ENCODE measurements around the gene SCNM1.

SCNM1 gene

DNA sequence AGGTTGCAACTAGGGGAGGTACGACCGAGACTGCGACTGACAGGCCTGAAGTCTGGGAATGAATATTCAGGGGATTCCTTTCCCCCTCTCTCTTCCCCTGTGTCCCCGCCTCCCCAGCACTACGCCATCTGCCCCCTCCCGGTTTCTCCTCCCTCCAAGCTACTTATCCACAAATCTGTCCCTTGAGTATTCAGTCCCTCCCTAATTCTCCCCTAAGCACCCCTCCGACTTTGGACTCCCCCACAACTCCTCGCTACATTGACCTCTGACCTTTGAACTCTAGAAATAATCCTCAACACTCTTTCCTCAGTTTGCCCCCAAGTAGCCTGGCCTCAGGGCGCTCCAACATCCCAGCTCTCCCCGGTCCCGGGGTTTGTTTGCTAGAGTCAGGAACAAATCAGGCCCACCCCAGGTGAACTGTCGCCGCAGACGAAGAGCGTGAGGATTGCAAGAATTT lies 635 bp upstream of the SCNM1 start:
- Histone ChIP-seq H3K4me3 (ENCODE audit: low read depth, low read length) (peak overlapping the region; percentile 86), H3K9ac (peak overlapping the region; percentile 9), H3K27me3 (ENCODE audit: control insufficient read depth, insufficient read depth, low read length) (no peaks in the 10 kb centered on the region), H2AFZ (peak overlapping the region; percentile 82), H3K36me3 (ENCODE audit: control insufficient read depth, insufficient read depth, low read length) (no peaks in the 10 kb centered on the region), H3K4me2 (ENCODE audit: low read length) (peak overlapping the region; percentile 92), H3K27ac (peak overlapping the region; percentile 91), H3K9me3 (ENCODE audit: control insufficient read depth, low read length) (no peaks in the 10 kb centered on the region), H3K4me1 (no peaks in the 10 kb centered on the region), H3K79me2 (peaks cover 3% of the 10 kb centered on the region)
- no peak for TF ChIP-seq CTCF (IDR thresholded peaks at IDR 0.05)

- H3K4me2 ChIP-seq (ENCODE audit: low read length) = peak overlapping the region; percentile 63
- H3K4me1 ChIP-seq = no peaks in the 10 kb centered on the region
- H3K9ac ChIP-seq = peak overlapping the region; percentile 29
- peak overlapping the region; percentile 90 for H2AFZ ChIP-seq
- no peak for TF ChIP-seq CTCF (IDR thresholded peaks at IDR 0.05)
- peak overlapping the region; percentile 86 for H3K4me3 ChIP-seq (ENCODE audit: low read depth, low read length)
- H3K27ac ChIP-seq = peak overlapping the region; percentile 91
- no peaks in the 10 kb centered on the region for H3K27me3 ChIP-seq (ENCODE audit: control insufficient read depth, insufficient read depth, low read length)
- peaks cover 3% of the 10 kb centered on the region for H3K79me2 ChIP-seq
- no peaks in the 10 kb centered on the region for H3K36me3 ChIP-seq (ENCODE audit: control insufficient read depth, insufficient read depth, low read length)
- H3K9me3 ChIP-seq (ENCODE audit: control insufficient read depth, low read length) = no peaks in the 10 kb centered on the region
These were observed 587 bp downstream of the SCNM1 start for GRCh38 chr1:151166505-151166956.

GRCh38 chr1:151167116-151167515 lies 1.2 kb downstream of the SCNM1 start:
- H3K36me3 ChIP-seq (ENCODE audit: control insufficient read depth, insufficient read depth, low read length) = no peaks in the 10 kb centered on the region
- H3K9ac ChIP-seq = no peak overlapping the region
- no peaks in the 10 kb centered on the region for H3K4me1 ChIP-seq
- TF ChIP-seq CTCF (IDR thresholded peaks at IDR 0.05) = no peak
- H2AFZ ChIP-seq = no peak overlapping the region
- no peak overlapping the region for H3K4me3 ChIP-seq (ENCODE audit: low read depth, low read length)
- H3K4me2 ChIP-seq (ENCODE audit: low read length) = no peak overlapping the region
- peaks cover 3% of the 10 kb centered on the region for H3K79me2 ChIP-seq
- H3K27me3 ChIP-seq (ENCODE audit: control insufficient read depth, insufficient read depth, low read length) = no peaks in the 10 kb centered on the region
- H3K9me3 ChIP-seq (ENCODE audit: control insufficient read depth, low read length) = no peaks in the 10 kb centered on the region
- no peak overlapping the region for H3K27ac ChIP-seq

GRCh38 chr1:151171190-151171589 lies 5.2 kb downstream of the SCNM1 start:
- TF ChIP-seq CTCF (IDR thresholded peaks at IDR 0.05) = no peak
- no peak overlapping the region for H3K9ac ChIP-seq
- no peak overlapping the region for H3K4me3 ChIP-seq (ENCODE audit: low read depth, low read length)
- H3K9me3 ChIP-seq (ENCODE audit: control insufficient read depth, low read length) = no peaks in the 10 kb centered on the region
- H3K27ac ChIP-seq = no peak overlapping the region
- H2AFZ ChIP-seq = no peak overlapping the region
- peaks cover 3% of the 10 kb centered on the region for H3K79me2 ChIP-seq
- H3K36me3 ChIP-seq (ENCODE audit: control insufficient read depth, insufficient read depth, low read length) = no peaks in the 10 kb centered on the region
- no peaks in the 10 kb centered on the region for H3K27me3 ChIP-seq (ENCODE audit: control insufficient read depth, insufficient read depth, low read length)
- no peaks in the 10 kb centered on the region for H3K4me1 ChIP-seq
- no peak overlapping the region for H3K4me2 ChIP-seq (ENCODE audit: low read length)

DNA sequence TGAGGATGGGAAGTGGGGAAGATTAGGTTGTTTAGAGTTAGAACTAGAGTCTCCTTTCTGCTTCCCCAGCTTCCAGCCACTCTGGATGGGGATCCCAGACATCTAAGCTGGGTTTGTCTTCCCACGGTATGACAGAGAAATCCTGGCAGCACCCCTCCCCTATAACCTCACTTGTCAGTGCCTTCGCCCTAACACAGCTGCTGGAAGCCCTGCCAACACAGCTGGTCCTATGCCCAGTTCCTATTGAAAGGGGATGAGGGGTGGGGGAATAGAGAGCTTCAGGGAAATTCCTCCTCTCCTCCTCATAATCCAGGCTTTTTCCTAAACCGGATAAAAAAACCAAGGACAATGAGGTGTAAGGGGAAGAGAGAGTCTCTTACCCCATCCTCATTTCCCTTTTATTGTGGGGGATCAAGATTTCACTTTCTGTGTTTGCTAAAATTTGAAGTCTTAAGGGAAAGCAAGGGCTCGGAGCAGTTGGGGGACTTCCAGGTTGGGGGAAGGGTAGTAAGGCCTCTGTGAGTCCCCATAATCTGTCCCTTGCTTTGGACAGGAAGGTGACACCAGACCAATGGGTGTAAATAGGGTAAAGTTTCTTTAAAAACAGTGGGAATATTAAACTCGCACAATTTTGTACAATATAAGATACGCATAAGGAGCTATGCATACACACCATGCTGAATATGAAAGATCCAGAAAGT lies 9.2 kb downstream of the SCNM1 start:
- H3K36me3 ChIP-seq (ENCODE audit: control insufficient read depth, insufficient read depth, low read length) = no peaks in the 10 kb centered on the region
- H3K4me3 ChIP-seq (ENCODE audit: low read depth, low read length) = no peak overlapping the region
- no peak for TF ChIP-seq CTCF (IDR thresholded peaks at IDR 0.05)
- H3K27me3 ChIP-seq (ENCODE audit: control insufficient read depth, insufficient read depth, low read length) = no peaks in the 10 kb centered on the region
- H3K4me2 ChIP-seq (ENCODE audit: low read length) = no peak overlapping the region
- H3K9me3 ChIP-seq (ENCODE audit: control insufficient read depth, low read length) = no peaks in the 10 kb centered on the region
- no peaks in the 10 kb centered on the region for H3K79me2 ChIP-seq
- H3K4me1 ChIP-seq = no peaks in the 10 kb centered on the region
- no peak overlapping the region for H2AFZ ChIP-seq
- no peak overlapping the region for H3K9ac ChIP-seq
- H3K27ac ChIP-seq = no peak overlapping the region
